Measurements from ENCODE around the gene PITPNC1.

PITPNC1 gene

GRCh38 chr17:67620636-67621035 is 243.6 kb downstream of the PITPNC1 start:
- H3K36me3 ChIP-seq (ENCODE audit: insufficient read depth, low read length): no peaks in the 10 kb centered on the region
- no peaks in the 10 kb centered on the region for H3K79me2 ChIP-seq (ENCODE audit: insufficient read depth, low read length)
- no peak overlapping the region for H3K4me3 ChIP-seq (ENCODE audit: low read depth, low read length, poor library complexity, severe bottlenecking)
- no peak for TF ChIP-seq EZH2 (IDR thresholded peaks at IDR 0.05; ENCODE audit: borderline replicate concordance, low read length)
- TF ChIP-seq CTCF (IDR thresholded peaks at IDR 0.05; ENCODE audit: low read length): no peak
- H3K27me3 ChIP-seq (ENCODE audit: insufficient read depth, low read length): peaks cover 2% of the 10 kb centered on the region; the same call in 1 of the 2 replicates
- H3K9me2 ChIP-seq (ENCODE audit: low read depth, low read length): no peaks in the 10 kb centered on the region
- H3K9ac ChIP-seq (ENCODE audit: low read length): no peak overlapping the region
- no peaks in the 10 kb centered on the region for H3F3A ChIP-seq (ENCODE audit: insufficient read depth, low read length)
- H2AFZ ChIP-seq (ENCODE audit: low read length): no peak overlapping the region
- H3K27ac ChIP-seq (ENCODE audit: low read depth, low read length, poor library complexity, severe bottlenecking): no peak overlapping the region
- no peak overlapping the region for H3K4me2 ChIP-seq (ENCODE audit: low read length)
- no peaks in the 10 kb centered on the region for H3K9me3 ChIP-seq (ENCODE audit: low read length)
- H3K4me1 ChIP-seq (ENCODE audit: insufficient read depth, low read length, severe bottlenecking): no peaks in the 10 kb centered on the region
- no peaks in the 10 kb centered on the region for H4K20me1 ChIP-seq (ENCODE audit: insufficient read depth, low read length)

DNA sequence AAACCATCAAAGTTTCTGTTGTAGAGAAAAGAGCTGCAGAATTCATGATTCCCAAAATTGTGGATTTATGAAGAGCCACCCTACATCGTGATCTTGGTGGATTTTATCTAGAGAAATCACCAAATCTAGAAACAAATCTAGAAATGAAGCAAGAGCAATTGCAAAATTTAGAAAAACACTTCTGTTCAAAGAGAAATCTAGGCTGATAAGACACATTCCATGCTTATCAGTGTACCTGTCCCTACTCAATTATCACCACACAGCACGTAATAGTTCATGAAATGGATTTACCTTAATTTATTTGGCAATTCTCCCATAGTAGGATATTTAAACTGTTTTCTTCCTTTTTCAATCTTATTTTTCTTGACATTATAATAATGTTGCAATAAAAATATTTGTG is 246.7 kb downstream of the PITPNC1 start:
- H2AFZ ChIP-seq (ENCODE audit: low read length): no peak overlapping the region
- H3K27me3 ChIP-seq (ENCODE audit: insufficient read depth, low read length): no peaks in the 10 kb centered on the region; the same call in 1 of the 2 replicates
- H3K4me2 ChIP-seq (ENCODE audit: low read length): no peak overlapping the region
- H3K4me1 ChIP-seq (ENCODE audit: insufficient read depth, low read length, severe bottlenecking): no peaks in the 10 kb centered on the region
- H3K9me3 ChIP-seq (ENCODE audit: low read length): no peaks in the 10 kb centered on the region
- no peaks in the 10 kb centered on the region for H3K9me2 ChIP-seq (ENCODE audit: low read depth, low read length)
- no peaks in the 10 kb centered on the region; the same call in 1 of the 2 replicates for H3K36me3 ChIP-seq (ENCODE audit: insufficient read depth, low read length)
- no peaks in the 10 kb centered on the region for H3K79me2 ChIP-seq (ENCODE audit: insufficient read depth, low read length)
- H3K4me3 ChIP-seq (ENCODE audit: low read depth, low read length, poor library complexity, severe bottlenecking): no peak overlapping the region
- H3F3A ChIP-seq (ENCODE audit: insufficient read depth, low read length): no peaks in the 10 kb centered on the region
- no peak overlapping the region for H3K9ac ChIP-seq (ENCODE audit: low read length)
- no peaks in the 10 kb centered on the region for H4K20me1 ChIP-seq (ENCODE audit: insufficient read depth, low read length)
- no peak for TF ChIP-seq EZH2 (IDR thresholded peaks at IDR 0.05; ENCODE audit: borderline replicate concordance, low read length)
- no peak for TF ChIP-seq CTCF (IDR thresholded peaks at IDR 0.05; ENCODE audit: low read length)
- H3K27ac ChIP-seq (ENCODE audit: low read depth, low read length, poor library complexity, severe bottlenecking): no peak overlapping the region

DNA sequence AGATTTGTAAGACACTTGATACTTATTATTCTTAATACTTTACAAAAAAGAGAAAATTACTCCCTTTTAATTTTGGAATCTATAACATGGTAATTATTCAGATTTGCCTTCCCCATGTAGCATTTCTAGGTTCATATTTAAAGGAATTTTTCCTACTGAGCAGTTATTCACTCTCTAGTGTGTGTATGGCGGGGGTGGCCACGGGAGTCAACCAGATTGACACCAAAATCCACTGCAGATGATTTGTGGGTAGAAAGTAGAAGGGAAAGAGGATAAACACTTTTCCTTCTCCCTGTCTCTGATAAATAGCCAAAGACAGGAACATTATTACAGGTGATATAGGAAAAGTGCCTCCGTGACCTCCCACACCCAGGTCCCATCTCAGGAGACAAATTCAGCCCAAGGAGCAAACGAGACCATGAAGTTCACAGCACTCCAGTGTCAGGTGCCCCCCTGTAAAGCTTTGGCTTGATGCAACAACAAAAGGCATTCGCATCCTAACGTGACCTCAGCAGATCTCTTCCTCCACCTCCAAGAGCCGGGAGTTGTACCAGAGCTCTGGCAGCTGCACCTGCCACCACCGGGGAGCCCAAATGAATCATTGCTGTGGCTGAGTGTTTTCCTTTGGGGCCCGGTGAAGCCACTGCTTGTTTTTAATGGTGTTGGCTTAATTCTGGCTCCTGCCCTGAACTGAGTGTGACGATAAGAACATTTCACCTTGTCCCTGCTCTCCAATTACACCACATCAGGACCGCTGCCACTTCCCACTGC is 248.0 kb downstream of the PITPNC1 start:
- Histone ChIP-seq H3K36me3 (ENCODE audit: insufficient read depth, low read length) (no peaks in the 10 kb centered on the region; the same call in 1 of the 2 replicates), H3K9me2 (ENCODE audit: low read depth, low read length) (no peaks in the 10 kb centered on the region), H3K4me1 (ENCODE audit: insufficient read depth, low read length, severe bottlenecking) (no peaks in the 10 kb centered on the region), H3K27me3 (ENCODE audit: insufficient read depth, low read length) (no peaks in the 10 kb centered on the region; the same call in 1 of the 2 replicates), H3K4me3 (ENCODE audit: low read depth, low read length, poor library complexity, severe bottlenecking) (no peak overlapping the region), H3K4me2 (ENCODE audit: low read length) (no peak overlapping the region), H3K9ac (ENCODE audit: low read length) (no peak overlapping the region), H3K9me3 (ENCODE audit: low read length) (no peaks in the 10 kb centered on the region), H3F3A (ENCODE audit: insufficient read depth, low read length) (no peaks in the 10 kb centered on the region), H4K20me1 (ENCODE audit: insufficient read depth, low read length) (no peaks in the 10 kb centered on the region), H3K79me2 (ENCODE audit: insufficient read depth, low read length) (no peaks in the 10 kb centered on the region), H3K27ac (ENCODE audit: low read depth, low read length, poor library complexity, severe bottlenecking) (no peak overlapping the region), H2AFZ (ENCODE audit: low read length) (no peak overlapping the region)
- TF ChIP-seq EZH2 (IDR thresholded peaks at IDR 0.05; ENCODE audit: borderline replicate concordance, low read length): no peak
- no peak for TF ChIP-seq CTCF (IDR thresholded peaks at IDR 0.05; ENCODE audit: low read length)

Measured in OCI-LY1 (cell line).